Thyroid gland (tissue), 4 donors: Measurements from ENCODE around the gene SH3RF2.

ENCODE experiments used
- CTCF ChIP-seq, 6 experiments: fragments of 200-600 bp in 3 of 6; fragments of 450-650 bp in 3 of 6; sonication (generic) in 3 of 6; IDR thresholded peaks; one replicate each; pipeline ENCODE4 v1.5.1; 2016 to 2019; ENCODE audit warnings: antibody characterized with exemption in 6 of 6, mild to moderate bottlenecking in 2 of 6, inconsistent platforms in 1 of 6, moderate library complexity in 1 of 6
- POLR2A ChIP-seq, 2 donors: fragments of 450-650 bp; IDR thresholded peaks; one replicate each; pipeline ENCODE4 v1.6.1; 2017; ENCODE audit warnings: antibody characterized with exemption in 2 of 2, mild to moderate bottlenecking in 2 of 2, moderate library complexity in 1 of 2

- TF ChIP-seq CTCF (IDR thresholded peaks at IDR 0.05) (no peak), POLR2A (IDR thresholded peaks at IDR 0.05) (no peak)
Measured at GRCh38 chr5:146003852-146004251, 67.5 kb downstream of the SH3RF2 start.
